ENCODE results near the gene ICAM4.
"Not testable (repeated sequence)": the region's sequence is repeated elsewhere in the genome, so short reads cannot be mapped to it uniquely, and the experiment has no call there.

Gene ICAM4

GRCh38 chr19:10279737-10280442, 6.9 kb upstream of the ICAM4 start:
- no peak for ATAC-seq (ENCODE audit: insufficient read depth, low read depth)
- no peak overlapping the region for H3K4me2 ChIP-seq (ENCODE audit: insufficient read depth, low read length)
- no peak for DNase-seq
- no peaks in the 10 kb centered on the region for H3K27me3 ChIP-seq (ENCODE audit: insufficient read depth, low read length, poor library complexity)
- no peaks in the 10 kb centered on the region for H3K4me1 ChIP-seq (ENCODE audit: insufficient read depth, low read length)
- H3K27ac ChIP-seq (ENCODE audit: low read length): no peak overlapping the region
- no peaks in the 10 kb centered on the region for H3K79me2 ChIP-seq (ENCODE audit: insufficient read depth, low read length)
- no peak overlapping the region for H3K9ac ChIP-seq (ENCODE audit: low read depth, low read length)
- no peak overlapping the region for H2AFZ ChIP-seq (ENCODE audit: low read depth, low read length)
- no peak for TF ChIP-seq EZH2 (IDR thresholded peaks at IDR 0.05; ENCODE audit: borderline replicate concordance, low read depth, low read length, severe bottlenecking)
- TF ChIP-seq, protein P1, sequence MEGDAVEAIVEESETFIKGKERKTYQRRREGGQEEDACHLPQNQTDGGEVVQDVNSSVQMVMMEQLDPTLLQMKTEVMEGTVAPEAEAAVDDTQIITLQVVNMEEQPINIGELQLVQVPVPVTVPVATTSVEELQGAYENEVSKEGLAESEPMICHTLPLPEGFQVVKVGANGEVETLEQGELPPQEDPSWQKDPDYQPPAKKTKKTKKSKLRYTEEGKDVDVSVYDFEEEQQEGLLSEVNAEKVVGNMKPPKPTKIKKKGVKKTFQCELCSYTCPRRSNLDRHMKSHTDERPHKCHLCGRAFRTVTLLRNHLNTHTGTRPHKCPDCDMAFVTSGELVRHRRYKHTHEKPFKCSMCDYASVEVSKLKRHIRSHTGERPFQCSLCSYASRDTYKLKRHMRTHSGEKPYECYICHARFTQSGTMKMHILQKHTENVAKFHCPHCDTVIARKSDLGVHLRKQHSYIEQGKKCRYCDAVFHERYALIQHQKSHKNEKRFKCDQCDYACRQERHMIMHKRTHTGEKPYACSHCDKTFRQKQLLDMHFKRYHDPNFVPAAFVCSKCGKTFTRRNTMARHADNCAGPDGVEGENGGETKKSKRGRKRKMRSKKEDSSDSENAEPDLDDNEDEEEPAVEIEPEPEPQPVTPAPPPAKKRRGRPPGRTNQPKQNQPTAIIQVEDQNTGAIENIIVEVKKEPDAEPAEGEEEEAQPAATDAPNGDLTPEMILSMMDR (IDR thresholded peaks at IDR 0.05; ENCODE audit: borderline replicate concordance, extremely low read depth, low read length, poor library complexity, severe bottlenecking): no peak
- no peaks in the 10 kb centered on the region for H4K20me1 ChIP-seq (ENCODE audit: insufficient read depth, low read length)
- no peak overlapping the region for H3K4me3 ChIP-seq (ENCODE audit: low read depth in 1 of 2, low read length in 2 of 2)
- no peaks in the 10 kb centered on the region for H3K9me3 ChIP-seq (ENCODE audit: insufficient read depth, low read length, severe bottlenecking)
- H3K36me3 ChIP-seq (ENCODE audit: insufficient read depth, low read length): peaks cover 12% of the 10 kb centered on the region

- H3K4me2 ChIP-seq (ENCODE audit: insufficient read depth, low read length); H3K9me3 ChIP-seq (ENCODE audit: insufficient read depth, low read length, severe bottlenecking); H3K9ac ChIP-seq (ENCODE audit: low read depth, low read length); H3K79me2 ChIP-seq (ENCODE audit: insufficient read depth, low read length); H2AFZ ChIP-seq (ENCODE audit: low read depth, low read length); H3K27ac ChIP-seq (ENCODE audit: low read length); DNase-seq; ATAC-seq (ENCODE audit: insufficient read depth, low read depth); H3K27me3 ChIP-seq (ENCODE audit: insufficient read depth, low read length, poor library complexity); H4K20me1 ChIP-seq (ENCODE audit: insufficient read depth, low read length); H3K4me3 ChIP-seq (ENCODE audit: low read depth in 1 of 2, low read length in 2 of 2): not testable (repeated sequence)
- Histone ChIP-seq H3K36me3 (ENCODE audit: insufficient read depth, low read length) (peaks cover 17% of the 10 kb centered on the region), H3K4me1 (ENCODE audit: insufficient read depth, low read length) (peaks cover 17% of the 10 kb centered on the region)
These were observed 4.7 kb upstream of the ICAM4 start for GRCh38 chr19:10282043-10282442.

DNA sequence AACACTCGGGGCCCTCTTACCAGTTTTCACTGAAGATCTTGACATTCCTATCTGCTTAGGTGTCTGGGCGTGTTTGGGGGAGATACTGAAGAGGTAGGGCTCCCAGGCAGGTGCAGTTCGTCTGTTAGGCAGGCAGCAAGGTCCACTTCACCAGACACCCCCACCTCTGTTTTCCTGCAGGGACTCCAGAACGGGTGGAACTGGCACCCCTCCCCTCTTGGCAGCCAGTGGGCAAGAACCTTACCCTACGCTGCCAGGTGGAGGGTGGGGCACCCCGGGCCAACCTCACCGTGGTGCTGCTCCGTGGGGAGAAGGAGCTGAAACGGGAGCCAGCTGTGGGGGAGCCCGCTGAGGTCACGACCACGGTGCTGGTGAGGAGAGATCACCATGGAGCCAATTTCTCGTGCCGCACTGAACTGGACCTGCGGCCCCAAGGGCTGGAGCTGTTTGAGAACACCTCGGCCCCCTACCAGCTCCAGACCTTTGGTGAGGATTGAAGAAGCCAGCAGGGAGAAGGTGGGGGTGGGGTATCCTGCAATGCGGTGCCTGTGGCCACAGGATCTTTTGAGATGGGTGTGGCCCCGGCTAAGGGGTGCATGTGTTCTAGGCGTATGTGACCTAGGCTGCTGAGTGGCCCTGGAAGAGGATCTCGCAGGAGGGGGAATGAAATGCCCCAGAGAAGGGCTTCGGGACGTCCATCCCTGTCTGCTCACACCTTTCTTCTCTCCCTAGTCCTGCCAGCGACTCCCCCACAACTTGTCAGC, 3.3 kb upstream of the ICAM4 start:
- H2AFZ ChIP-seq (ENCODE audit: low read depth, low read length): no peak overlapping the region
- H3K4me1 ChIP-seq (ENCODE audit: insufficient read depth, low read length): peaks cover 23% of the 10 kb centered on the region
- H3K36me3 ChIP-seq (ENCODE audit: insufficient read depth, low read length): peaks cover 17% of the 10 kb centered on the region
- H3K27ac ChIP-seq (ENCODE audit: low read length): no peak overlapping the region
- TF ChIP-seq EZH2 (IDR thresholded peaks at IDR 0.05; ENCODE audit: borderline replicate concordance, low read depth, low read length, severe bottlenecking): no peak
- TF ChIP-seq, protein P1 (IDR thresholded peaks at IDR 0.05; ENCODE audit: borderline replicate concordance, extremely low read depth, low read length, poor library complexity, severe bottlenecking): no peak
- no peaks in the 10 kb centered on the region for H3K27me3 ChIP-seq (ENCODE audit: insufficient read depth, low read length, poor library complexity)
- no peak overlapping the region for H3K4me2 ChIP-seq (ENCODE audit: insufficient read depth, low read length)
- H3K79me2 ChIP-seq (ENCODE audit: insufficient read depth, low read length): no peaks in the 10 kb centered on the region
- ATAC-seq (ENCODE audit: insufficient read depth, low read depth) (no peak), DNase-seq (no peak)
- no peak overlapping the region for H3K4me3 ChIP-seq (ENCODE audit: low read depth in 1 of 2, low read length in 2 of 2)
- H3K9ac ChIP-seq (ENCODE audit: low read depth, low read length): no peak overlapping the region
- no peaks in the 10 kb centered on the region for H4K20me1 ChIP-seq (ENCODE audit: insufficient read depth, low read length)
- H3K9me3 ChIP-seq (ENCODE audit: insufficient read depth, low read length, severe bottlenecking): no peaks in the 10 kb centered on the region

All from DND-41 (cell line).